GM19238 (cell line): Measurements from ENCODE around the gene SLC12A6.

Experiments
- DNase-seq: peaks from one replicate; pipeline ENCODE4 v3.0.0; 2011; ENCODE audit warnings: low spot score; ENCODE audit not compliant: insufficient read length

The SLC12A6 gene

DNA sequence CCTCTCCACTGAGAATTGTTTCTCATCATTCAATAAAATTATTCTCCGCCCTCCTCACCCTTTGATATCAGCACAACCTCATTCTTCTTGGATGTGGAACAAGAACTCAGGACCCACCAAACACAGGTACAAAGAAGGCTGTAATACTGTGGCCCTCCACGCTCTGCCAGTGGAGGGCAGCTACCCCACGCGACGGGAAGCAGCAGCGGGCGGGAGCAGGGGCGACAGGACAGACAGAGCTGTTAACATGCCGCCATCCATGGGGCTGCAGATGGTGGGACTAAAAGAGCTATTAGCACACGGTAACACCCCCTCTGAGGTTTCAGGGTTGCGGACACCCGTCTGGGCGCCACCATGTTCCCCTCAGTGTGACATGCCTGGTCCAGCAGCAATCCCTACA lies 75.2 kb downstream of the SLC12A6 start:
- no peak for DNase-seq

DNA sequence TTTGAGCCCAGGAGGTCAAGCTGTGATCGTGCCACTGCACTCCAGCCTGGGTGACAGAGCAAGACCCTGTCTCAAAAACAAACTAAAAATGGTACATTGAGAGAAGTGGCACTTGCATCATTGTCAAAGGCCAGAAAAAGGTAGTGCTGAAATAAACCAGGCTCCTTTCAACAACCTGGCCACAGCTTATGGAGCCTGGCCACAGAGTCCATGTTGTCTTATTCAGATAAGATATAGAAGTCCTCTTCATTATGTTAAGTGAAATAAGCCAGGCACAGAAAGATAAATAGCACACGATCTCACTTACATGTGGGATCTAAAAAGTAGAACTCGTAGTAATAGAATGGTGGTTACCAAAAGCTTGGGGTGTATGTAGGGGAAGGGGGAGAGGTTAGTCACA lies 78.0 kb downstream of the SLC12A6 start:
- DNase-seq = no peak

DNA sequence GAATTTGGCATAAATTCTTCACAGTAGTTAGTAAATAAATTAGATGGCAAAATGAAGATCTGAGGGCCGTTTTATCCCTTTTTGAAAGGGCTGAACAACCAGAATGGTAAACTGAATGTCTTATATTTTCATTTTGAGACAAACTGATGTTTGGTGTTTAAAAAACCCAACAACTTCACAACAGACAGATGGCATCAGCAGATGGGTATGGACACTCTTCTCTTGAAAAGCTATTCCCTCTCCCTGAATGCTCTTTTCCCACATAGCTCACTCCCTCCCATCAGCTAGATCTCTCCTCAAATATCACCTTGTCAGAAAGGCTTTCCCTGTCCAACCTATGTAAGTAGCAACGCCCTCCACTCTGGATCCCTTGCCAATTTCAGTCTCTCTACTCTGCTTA lies 79.4 kb downstream of the SLC12A6 start:
- no peak for DNase-seq

- DNase-seq = no peak
Observed at GRCh38 chr15:34252545-34252944, 85.0 kb downstream of the SLC12A6 start.

- DNase-seq = no peak
Observed at GRCh38 chr15:34248190-34248589, 89.4 kb downstream of the SLC12A6 start.

- no peak for DNase-seq
Observed at GRCh38 chr15:34246276-34246976, 91.2 kb downstream of the SLC12A6 start.

GRCh38 chr15:34243226-34243625 lies 94.4 kb downstream of the SLC12A6 start:
- no peak for DNase-seq

- no peak for DNase-seq
Observed at GRCh38 chr15:34242331-34242710, 95.3 kb downstream of the SLC12A6 start.

DNA sequence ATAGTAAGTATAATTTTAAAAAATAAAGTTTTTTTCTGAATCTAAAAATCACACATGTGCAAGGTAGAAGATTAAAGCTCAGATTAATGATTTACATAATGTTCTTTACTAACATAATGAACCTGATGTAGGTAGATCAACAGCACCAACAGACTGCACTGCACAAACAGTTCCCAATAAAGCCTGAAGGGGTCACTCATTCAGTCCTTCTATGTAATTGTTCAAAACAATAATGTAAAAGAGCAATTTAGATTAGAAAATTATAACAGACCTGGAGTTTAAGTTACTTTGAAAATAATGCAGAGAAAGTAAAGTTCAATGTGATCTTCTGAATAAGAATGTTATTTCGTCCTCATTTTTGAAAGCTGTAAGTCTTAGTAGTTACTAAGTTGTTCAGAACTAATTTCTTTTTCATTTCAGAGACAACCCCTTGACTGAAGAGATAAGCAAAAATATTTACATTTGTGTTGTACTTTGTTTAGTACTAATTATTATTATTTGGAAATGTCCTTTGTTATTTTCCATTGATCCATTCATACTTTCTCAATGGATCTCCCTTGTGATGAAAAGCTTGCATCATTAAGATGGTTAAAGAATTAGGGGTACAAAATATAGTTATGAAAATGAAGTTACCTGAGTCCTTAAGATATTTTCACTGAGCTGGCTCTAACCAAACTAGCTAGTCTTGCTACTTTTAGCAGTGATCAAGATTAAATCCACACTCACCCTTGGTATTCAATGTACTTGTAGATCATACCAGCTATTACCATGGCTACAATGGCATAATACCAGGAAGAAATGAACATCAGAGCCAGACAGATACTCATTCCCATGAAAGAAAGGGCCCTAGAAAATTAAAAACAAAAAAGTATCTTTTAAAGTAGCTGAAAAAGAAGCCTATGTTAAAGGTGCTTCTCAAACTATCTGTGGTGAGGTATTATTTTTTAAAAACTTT lies 95.9 kb downstream of the SLC12A6 start:
- peak; percentile 24 for DNase-seq

- no peak for DNase-seq
Observed at GRCh38 chr15:34240537-34240936, 97.0 kb downstream of the SLC12A6 start.

DNA sequence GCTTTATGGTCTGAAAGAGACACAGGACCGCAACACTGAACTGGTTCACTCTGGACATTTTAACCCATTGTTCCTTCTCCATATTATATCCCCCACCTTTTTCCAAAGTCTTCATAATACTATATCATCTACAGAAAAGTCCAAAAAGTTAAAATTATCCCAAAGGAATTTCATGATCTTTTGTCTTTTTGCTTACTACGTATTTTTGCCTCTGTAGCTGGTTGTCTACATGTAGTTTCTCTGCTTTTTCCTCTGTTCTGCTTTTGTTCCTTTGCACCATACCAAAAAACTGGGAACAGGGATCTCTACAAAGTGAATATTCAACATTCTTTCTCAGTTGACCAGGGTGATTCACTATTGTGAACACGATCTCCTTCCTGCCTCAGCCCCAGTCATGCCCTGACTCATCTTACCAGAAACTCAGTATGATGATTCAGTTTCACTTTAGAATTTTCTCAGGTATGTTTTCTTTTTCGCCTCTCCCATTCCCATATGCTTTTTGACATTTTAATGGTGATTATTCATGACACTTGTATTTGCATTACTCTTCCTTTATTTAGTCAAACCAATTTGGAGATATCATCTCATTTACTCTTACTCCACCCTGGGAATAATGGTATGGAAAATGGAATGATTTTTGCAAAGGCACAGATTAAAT lies 98.3 kb downstream of the SLC12A6 start:
- DNase-seq = no peak

DNA sequence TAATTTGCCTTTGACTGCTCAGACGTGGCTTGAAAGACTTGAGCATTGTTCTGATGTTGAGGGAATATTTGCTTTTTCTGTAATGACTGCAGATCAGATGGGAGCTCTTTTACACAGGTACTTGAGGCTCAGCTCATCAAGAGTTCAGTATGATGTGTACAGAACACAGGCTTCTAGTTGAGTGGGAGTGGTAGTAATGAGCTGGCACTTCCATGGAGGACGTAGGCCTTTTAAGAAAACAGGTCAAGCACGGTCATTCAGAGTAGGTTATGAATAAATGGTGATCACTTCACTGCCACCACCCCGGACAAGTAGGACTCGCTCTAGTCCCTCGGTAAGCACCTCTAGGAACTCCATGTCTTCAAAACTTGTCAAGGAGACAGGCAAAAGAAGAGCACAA lies 104.0 kb downstream of the SLC12A6 start:
- no peak for DNase-seq

GRCh38 chr15:34223904-34224596 lies 113.5 kb downstream of the SLC12A6 start:
- DNase-seq = no peak

GRCh38 chr15:34217587-34218225 lies 119.9 kb downstream of the SLC12A6 start:
- no peak for DNase-seq

DNA sequence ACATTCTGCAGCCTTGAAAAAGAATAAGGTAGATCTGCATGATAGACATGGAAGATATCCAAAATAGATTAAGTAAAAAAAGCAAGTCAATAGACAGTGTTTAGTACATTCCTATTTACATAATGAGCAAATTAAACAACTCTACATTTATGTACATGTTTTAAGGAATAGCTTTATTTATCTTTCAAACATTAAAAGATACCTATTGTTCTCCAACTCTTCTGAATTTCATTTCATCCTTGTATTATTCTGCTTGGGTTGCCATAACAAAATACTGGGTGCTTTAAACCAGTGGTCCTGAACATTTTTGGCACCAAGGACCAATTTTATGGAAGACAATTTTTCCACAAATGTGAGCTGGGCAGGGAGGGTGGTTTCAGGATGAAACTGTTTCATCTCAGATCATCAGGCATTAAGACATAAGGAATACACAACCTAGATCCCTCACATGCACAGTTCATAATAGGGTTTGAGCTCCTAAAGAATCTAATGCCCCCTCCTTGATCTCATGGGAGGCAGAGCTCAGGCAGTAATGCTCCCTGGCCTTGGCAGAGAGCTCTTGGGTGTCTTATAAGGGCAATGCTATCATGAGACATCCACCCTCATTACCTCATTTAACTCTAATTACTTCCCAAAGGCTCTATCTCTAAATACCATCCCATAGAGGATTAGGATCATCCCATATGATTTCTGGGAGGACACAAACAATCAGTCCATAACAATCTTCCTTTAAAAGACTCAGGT lies 120.9 kb downstream of the SLC12A6 start:
- no peak for DNase-seq

- DNase-seq = no peak
Observed at GRCh38 chr15:34214135-34214534, 123.4 kb downstream of the SLC12A6 start.

- DNase-seq = no peak
Observed at GRCh38 chr15:34213690-34214089, 123.9 kb downstream of the SLC12A6 start.

DNA sequence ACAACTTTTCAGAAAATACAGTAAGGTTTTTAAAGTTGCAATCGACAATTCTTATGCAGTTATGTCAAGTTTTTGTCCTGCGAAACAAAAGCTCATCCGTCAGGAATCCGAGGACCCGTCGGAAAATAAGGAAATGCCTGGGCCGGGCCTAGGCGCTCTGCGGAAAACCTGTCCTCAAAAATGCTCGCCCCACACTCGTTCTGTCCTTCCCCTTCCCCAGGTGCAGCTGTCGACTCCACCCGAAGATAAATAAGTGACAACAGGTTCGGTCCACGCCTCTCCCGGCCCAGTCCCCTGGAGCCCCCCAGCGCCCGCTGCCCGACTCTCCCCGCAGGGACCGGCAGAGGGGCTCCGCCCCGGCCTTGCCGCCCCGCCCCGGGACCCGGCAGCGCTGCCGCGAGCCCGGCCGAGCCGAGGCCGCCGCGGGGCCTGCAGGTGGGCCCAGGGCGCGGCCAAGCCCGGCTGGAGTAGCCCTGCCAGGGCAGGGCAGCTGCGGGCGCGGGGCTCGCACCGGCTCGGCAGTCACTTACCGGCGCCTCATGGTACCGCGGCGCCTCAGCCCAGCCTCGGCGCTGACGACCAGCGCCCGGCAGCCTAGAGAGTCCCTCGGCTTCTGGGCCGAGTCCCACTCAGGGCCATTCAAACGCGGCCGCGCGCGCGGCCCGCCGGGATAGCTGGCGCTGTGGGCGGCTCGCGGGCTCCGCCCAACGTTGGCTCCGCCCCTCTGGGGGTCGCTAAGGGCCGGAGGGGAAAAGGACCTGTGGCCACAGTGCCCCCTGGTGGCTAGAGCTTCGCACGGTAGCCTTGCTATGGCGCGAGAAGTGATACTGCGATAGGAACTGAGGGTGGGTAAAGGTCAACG lies 127.9 kb downstream of the SLC12A6 start, which contains the start of gene KATNBL1:
KATNBL1 (minus strand) TSS at position 676 of the 862 bp plus-strand sequence. CDS start 46,420 bp downstream, outside the sequence.
- DNase-seq = peak; percentile 94

- no peak for DNase-seq
Observed at GRCh38 chr15:34206011-34206410, 131.6 kb downstream of the SLC12A6 start.
